Natural killer cell (primary cell): ENCODE data around the gene HS3ST4. TPM values are rescaled to one million over a fixed set of nuclear protein-coding genes. Genes with fewer than 3 reads are reported as not detected.

Experiments
- ATAC-seq, 3 donors: fragments of 150-1000 bp in 2 of 3; fragments of 200-7000 bp in 1 of 3; cut with Tn5 transposase; 1 replicate in 1 of 3; 2 replicates in 2 of 3; pipeline ENCODE4 v1.10.0; 2021; ENCODE audit warnings: mild to moderate bottlenecking in 2 of 3, moderate library complexity in 2 of 3
- DNase-seq, 2 donors: peaks; one replicate each; pipeline versions ENCODE4 v3.0.0 to v3.0.0-alpha.2; 2013 to 2021; ENCODE audit warnings: mixed read lengths in 1 of 2
- H3K27ac ChIP-seq: one replicate; pipeline ENCODE4 v1.5.1; 2013; ENCODE audit warnings: mild to moderate bottlenecking, low read length
- H3K27me3 ChIP-seq: one replicate; pipeline ENCODE4 v1.6.1; 2013; ENCODE audit warnings: low read length; ENCODE audit not compliant: control insufficient read depth, insufficient read depth
- H3K36me3 ChIP-seq: one replicate; pipeline ENCODE4 v1.6.1; 2013; ENCODE audit warnings: low read length; ENCODE audit not compliant: control insufficient read depth, insufficient read depth
- H3K4me1 ChIP-seq: one replicate; pipeline ENCODE4 v1.6.1; 2013; ENCODE audit warnings: low read length; ENCODE audit not compliant: control insufficient read depth, insufficient read depth
- H3K4me3 ChIP-seq: one replicate; pipeline ENCODE4 v1.5.1; 2013; ENCODE audit warnings: low read length
- H3K9me3 ChIP-seq: one replicate; pipeline ENCODE4 v1.6.1; 2013; ENCODE audit warnings: low read length; ENCODE audit not compliant: control insufficient read depth, insufficient read depth
- H3K27ac Mint-ChIP-seq, 2 donors: one replicate each; pipeline ENCODE4 v1.8.0; 2022; ENCODE audit warnings: mild to moderate bottlenecking in 2 of 2, mixed read lengths in 2 of 2, moderate library complexity in 1 of 2
- H3K27me3 Mint-ChIP-seq, 2 donors: one replicate each; pipeline ENCODE4 v1.8.0; 2022; ENCODE audit warnings: low read depth in 2 of 2, mixed read lengths in 2 of 2
- H3K36me3 Mint-ChIP-seq: one replicate; pipeline ENCODE4 v1.8.0; 2022; ENCODE audit warnings: mixed read lengths
- H3K4me1 Mint-ChIP-seq, 2 donors: one replicate each; pipeline ENCODE4 v1.8.0; 2022; ENCODE audit warnings: mixed read lengths in 2 of 2
- H3K4me3 Mint-ChIP-seq: one replicate; pipeline ENCODE4 v1.8.0; 2022; ENCODE audit warnings: mild to moderate bottlenecking, moderate library complexity, mixed read lengths
- H3K9me3 Mint-ChIP-seq, 2 donors: one replicate each; pipeline ENCODE4 v1.8.0; 2022; ENCODE audit warnings: mixed read lengths in 2 of 2
- WGBS: methylation state at CpG from one replicate; pipeline ENCODE4 v1.1.7; 2013; ENCODE audit warnings: missing lambda C conversion rate; ENCODE audit not compliant: insufficient coverage; 5-methylcytosine and 5-hydroxymethylcytosine counted together
- intact Hi-C: fragments of 100-400 bp; cut with micrococcal nuclease; formaldehyde crosslinking; loops from one replicate; pipeline ENCODE4 v1.14.2; 2022
- total RNA-seq, 4 donors: library from RNA; stranded (reverse); fragments of 120-200 nt in 1 of 4; gene quantifications; one replicate each; pipeline versions ENCODE4 v1.2.3 to v1.2.4, GENCODE V29; 2013 to 2022
- TF ChIP-seq, protein P1 (sequence below): fragments of 200-600 bp; IDR thresholded peaks from one replicate; pipeline ENCODE4 v1.8.0; 2022; ENCODE audit warnings: antibody characterized with exemption

Gene HS3ST4
- total RNA-seq, 3 donors from 2014 or later (not counting 1 experiment from before 2014, with no cell fraction given) = not detected

DNA sequence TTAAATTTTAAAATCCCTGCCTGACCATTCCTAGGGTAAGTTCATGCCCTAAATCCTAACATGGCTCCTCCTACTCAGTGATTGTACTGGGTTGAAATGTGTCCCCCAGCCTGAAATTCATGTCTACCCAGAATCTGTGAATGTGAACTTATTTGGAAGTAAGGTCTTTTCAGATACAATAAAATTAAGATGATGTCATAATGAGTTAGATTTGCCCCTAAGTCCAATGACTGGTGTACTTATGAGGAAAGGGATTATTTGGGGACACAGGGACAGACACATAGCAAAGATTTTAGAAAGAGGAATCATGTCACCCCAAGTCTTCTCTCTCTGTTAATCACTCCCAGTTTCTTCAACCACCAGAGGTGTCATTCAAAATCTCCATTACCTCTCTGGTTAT lies 185.3 kb downstream of the HS3ST4 start:
- no peaks in the 10 kb centered on the region for H3K9me3 ChIP-seq
- Mint-ChIP-seq H3K4me3 (no peak overlapping the region), H3K27ac (no peak overlapping the region), H3K36me3 (no peaks in the 10 kb centered on the region), H3K27me3 (peaks cover 7 to 8% of the 10 kb centered on the region in 2 donors), H3K4me1 (no peaks in the 10 kb centered on the region), H3K9me3 (peaks cover 0 to 14% of the 10 kb centered on the region in 2 donors)
- intact Hi-C loops = no loop called here
- no peak overlapping the region for H3K4me3 ChIP-seq
- DNase-seq = no peak
- H3K27ac ChIP-seq = no peak overlapping the region
- TF ChIP-seq, protein P1, sequence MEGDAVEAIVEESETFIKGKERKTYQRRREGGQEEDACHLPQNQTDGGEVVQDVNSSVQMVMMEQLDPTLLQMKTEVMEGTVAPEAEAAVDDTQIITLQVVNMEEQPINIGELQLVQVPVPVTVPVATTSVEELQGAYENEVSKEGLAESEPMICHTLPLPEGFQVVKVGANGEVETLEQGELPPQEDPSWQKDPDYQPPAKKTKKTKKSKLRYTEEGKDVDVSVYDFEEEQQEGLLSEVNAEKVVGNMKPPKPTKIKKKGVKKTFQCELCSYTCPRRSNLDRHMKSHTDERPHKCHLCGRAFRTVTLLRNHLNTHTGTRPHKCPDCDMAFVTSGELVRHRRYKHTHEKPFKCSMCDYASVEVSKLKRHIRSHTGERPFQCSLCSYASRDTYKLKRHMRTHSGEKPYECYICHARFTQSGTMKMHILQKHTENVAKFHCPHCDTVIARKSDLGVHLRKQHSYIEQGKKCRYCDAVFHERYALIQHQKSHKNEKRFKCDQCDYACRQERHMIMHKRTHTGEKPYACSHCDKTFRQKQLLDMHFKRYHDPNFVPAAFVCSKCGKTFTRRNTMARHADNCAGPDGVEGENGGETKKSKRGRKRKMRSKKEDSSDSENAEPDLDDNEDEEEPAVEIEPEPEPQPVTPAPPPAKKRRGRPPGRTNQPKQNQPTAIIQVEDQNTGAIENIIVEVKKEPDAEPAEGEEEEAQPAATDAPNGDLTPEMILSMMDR = no peak
- ATAC-seq = no peak
- no peaks in the 10 kb centered on the region for H3K36me3 ChIP-seq
- H3K27me3 ChIP-seq = no peaks in the 10 kb centered on the region
- H3K4me1 ChIP-seq = no peaks in the 10 kb centered on the region

DNA sequence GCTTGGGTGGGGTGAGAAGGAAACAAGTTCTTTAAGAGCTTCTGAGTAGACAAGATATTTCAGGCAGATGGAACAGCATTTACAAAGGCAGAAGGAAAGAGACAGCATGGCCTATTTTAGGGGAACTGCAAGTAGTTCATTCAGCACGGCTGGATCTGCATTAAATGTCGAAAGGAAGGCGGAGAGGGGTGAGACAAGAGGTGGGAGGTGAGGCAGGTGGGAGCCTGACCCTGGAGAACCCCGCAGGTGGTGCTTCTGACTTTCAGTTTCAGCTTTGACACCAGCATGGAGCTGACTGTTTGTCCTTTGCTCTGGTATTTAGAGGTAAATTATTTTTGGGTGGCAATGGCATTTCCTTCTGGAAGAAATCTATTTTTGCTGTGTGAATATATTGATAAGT lies 194.8 kb downstream of the HS3ST4 start:
- no peak overlapping the region for H3K4me3 Mint-ChIP-seq
- TF ChIP-seq, protein P1 = no peak

DNA sequence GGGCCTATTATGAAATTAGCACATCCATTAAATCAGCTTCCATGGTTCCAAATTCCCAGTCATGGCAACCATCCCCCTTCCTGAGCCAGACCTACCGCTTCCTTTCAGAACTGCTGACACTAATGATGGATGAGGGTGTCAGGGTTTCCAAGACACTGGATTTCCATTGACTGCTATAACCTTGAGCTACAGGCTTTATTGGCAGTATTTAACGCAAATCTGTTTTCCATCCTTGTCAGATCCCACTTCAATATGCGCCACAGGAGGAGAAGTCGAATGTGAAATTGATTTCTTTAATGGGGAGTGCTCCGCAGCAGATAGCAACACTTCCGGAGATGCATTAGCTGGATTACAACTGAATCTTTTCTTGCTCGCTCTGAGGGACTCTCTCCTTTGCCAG lies 197.1 kb downstream of the HS3ST4 start:
- H3K4me3 Mint-ChIP-seq = no peak overlapping the region
- TF ChIP-seq, protein P1 = no peak
- intact Hi-C loops = no loop called here

More for the DNA sequence above, 194.8 kb downstream of the HS3ST4 start:
- intact Hi-C loops = no loop called here
- Histone ChIP-seq H3K36me3 (no peaks in the 10 kb centered on the region), H3K4me1 (no peaks in the 10 kb centered on the region), H3K4me3 (no peak overlapping the region), H3K27ac (no peak overlapping the region), H3K27me3 (no peaks in the 10 kb centered on the region), H3K9me3 (no peaks in the 10 kb centered on the region)
- H3K4me1 Mint-ChIP-seq = no peaks in the 10 kb centered on the region
- ATAC-seq (no peak), DNase-seq (no peak)
- H3K27me3 Mint-ChIP-seq = peaks cover 5 to 7% of the 10 kb centered on the region in 2 donors
- no peak overlapping the region for H3K27ac Mint-ChIP-seq
- no peaks in the 10 kb centered on the region for H3K9me3 Mint-ChIP-seq
- 81% methylated on average over 4 of the region's 4 CpGs for WGBS
- no peaks in the 10 kb centered on the region for H3K36me3 Mint-ChIP-seq

DNA sequence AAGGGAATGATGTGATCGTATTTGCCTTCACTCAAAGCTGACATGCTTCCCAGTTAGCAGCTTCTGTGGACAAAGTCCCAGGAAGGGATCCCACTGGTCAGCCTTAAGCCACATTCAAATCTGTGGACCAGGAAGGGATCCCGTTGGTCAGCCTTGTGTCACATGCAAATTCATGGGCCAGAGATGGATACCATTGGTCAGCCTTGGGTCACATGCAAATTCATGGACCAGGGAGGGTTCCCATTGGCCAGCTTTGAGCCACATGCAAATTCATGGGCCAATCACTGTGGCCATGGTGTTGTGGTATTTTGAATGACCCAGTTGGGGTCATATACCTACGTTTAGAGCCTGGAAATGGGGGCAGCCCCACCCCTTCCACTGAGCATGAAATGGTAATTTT lies 201.6 kb downstream of the HS3ST4 start:
- Histone ChIP-seq H3K4me1 (no peaks in the 10 kb centered on the region), H3K4me3 (no peak overlapping the region), H3K36me3 (no peaks in the 10 kb centered on the region), H3K9me3 (no peaks in the 10 kb centered on the region), H3K27me3 (no peaks in the 10 kb centered on the region), H3K27ac (no peak overlapping the region)
- intact Hi-C loops = no loop called here
- H3K9me3 Mint-ChIP-seq = peaks cover 0 to 2% of the 10 kb centered on the region in 2 donors
- TF ChIP-seq, protein P1 = no peak
- no peak for DNase-seq
- H3K36me3 Mint-ChIP-seq = no peaks in the 10 kb centered on the region
- WGBS = 49% methylated on average over 3 of the region's 3 CpGs
- H3K4me3 Mint-ChIP-seq = no peak overlapping the region
- no peak overlapping the region for H3K27ac Mint-ChIP-seq
- no peaks in the 10 kb centered on the region for H3K4me1 Mint-ChIP-seq
- H3K27me3 Mint-ChIP-seq = peaks cover 7 to 29% of the 10 kb centered on the region in 2 donors
- no peak for ATAC-seq

More for the DNA sequence above, 197.1 kb downstream of the HS3ST4 start:
- no peak for ATAC-seq
- Histone ChIP-seq H3K36me3 (no peaks in the 10 kb centered on the region), H3K9me3 (no peaks in the 10 kb centered on the region), H3K27me3 (no peaks in the 10 kb centered on the region), H3K27ac (no peak overlapping the region), H3K4me1 (no peaks in the 10 kb centered on the region), H3K4me3 (no peak overlapping the region)
- no peaks in the 10 kb centered on the region for H3K36me3 Mint-ChIP-seq
- 94% methylated on average over 6 of the region's 7 CpGs for WGBS
- no peak for DNase-seq
- no peak overlapping the region for H3K27ac Mint-ChIP-seq
- peaks cover 2 to 7% of the 10 kb centered on the region in 2 donors for H3K27me3 Mint-ChIP-seq
- H3K9me3 Mint-ChIP-seq = no peaks in the 10 kb centered on the region
- H3K4me1 Mint-ChIP-seq = no peaks in the 10 kb centered on the region
